ENCODE results near the gene CARMIL1.
"Not testable (repeated sequence)": the region's sequence is repeated elsewhere in the genome, so short reads cannot be mapped to it uniquely, and the experiment has no call there.

The CARMIL1 gene

GRCh38 chr6:25411316-25411950 is 132.3 kb downstream of the CARMIL1 start:
- no peak for DNase-seq (ENCODE audit: low spot score)

GRCh38 chr6:25413207-25413905 is 134.2 kb downstream of the CARMIL1 start:
- DNase-seq (ENCODE audit: low spot score) = peak; percentile 33

GRCh38 chr6:25414168-25414567 is 135.0 kb downstream of the CARMIL1 start:
- DNase-seq (ENCODE audit: low spot score) = no peak

GRCh38 chr6:25414755-25415154 is 135.6 kb downstream of the CARMIL1 start:
- no peak for DNase-seq (ENCODE audit: low spot score)

GRCh38 chr6:25415274-25415673 is 136.1 kb downstream of the CARMIL1 start:
- DNase-seq (ENCODE audit: low spot score) = no peak

GRCh38 chr6:25415701-25416100 is 136.5 kb downstream of the CARMIL1 start:
- DNase-seq (ENCODE audit: low spot score) = no peak

- DNase-seq (ENCODE audit: low spot score) = no peak
These were observed 138.0 kb downstream of the CARMIL1 start for GRCh38 chr6:25417046-25417605.

- DNase-seq (ENCODE audit: low spot score) = no peak
These were observed 139.4 kb downstream of the CARMIL1 start for GRCh38 chr6:25418454-25419052.

- DNase-seq (ENCODE audit: low spot score) = no peak
These were observed 140.7 kb downstream of the CARMIL1 start for GRCh38 chr6:25419879-25420278.

- no peak for DNase-seq (ENCODE audit: low spot score)
These were observed 144.2 kb downstream of the CARMIL1 start for GRCh38 chr6:25423358-25423757.

- no peak for DNase-seq (ENCODE audit: low spot score)
These were observed 145.1 kb downstream of the CARMIL1 start for GRCh38 chr6:25424303-25424702.

GRCh38 chr6:25427549-25427948 is 148.4 kb downstream of the CARMIL1 start:
- no peak for DNase-seq (ENCODE audit: low spot score)

GRCh38 chr6:25428758-25429317 is 149.7 kb downstream of the CARMIL1 start:
- DNase-seq (ENCODE audit: low spot score) = no peak

GRCh38 chr6:25431306-25431974 is 152.3 kb downstream of the CARMIL1 start:
- DNase-seq (ENCODE audit: low spot score) = no peak

GRCh38 chr6:25431975-25432307 is 152.8 kb downstream of the CARMIL1 start:
- no peak for DNase-seq (ENCODE audit: low spot score)

GRCh38 chr6:25434921-25435320 is 155.7 kb downstream of the CARMIL1 start:
- DNase-seq (ENCODE audit: low spot score) = no peak

GRCh38 chr6:25435416-25435985 is 156.3 kb downstream of the CARMIL1 start:
- DNase-seq (ENCODE audit: low spot score) = no peak

GRCh38 chr6:25436760-25437159 is 157.6 kb downstream of the CARMIL1 start:
- no peak for DNase-seq (ENCODE audit: low spot score)

- DNase-seq (ENCODE audit: low spot score) = no peak
These were observed 160.2 kb downstream of the CARMIL1 start for GRCh38 chr6:25439368-25439767.

- no peak for DNase-seq (ENCODE audit: low spot score)
These were observed 162.6 kb downstream of the CARMIL1 start for GRCh38 chr6:25441663-25442270.

- DNase-seq (ENCODE audit: low spot score) = no peak
These were observed 163.7 kb downstream of the CARMIL1 start for GRCh38 chr6:25442898-25443297.

- DNase-seq (ENCODE audit: low spot score) = not testable (repeated sequence)
These were observed 165.3 kb downstream of the CARMIL1 start for GRCh38 chr6:25444521-25444920.

Measured in AG20443 (cell line).